Epithelial cell of proximal tubule (primary cell): ENCODE data around the gene OAS2. TPM values are rescaled to one million over a fixed set of nuclear protein-coding genes. Genes with fewer than 3 reads are reported as not detected.

Experiments
- DNase-seq: peaks from one replicate; pipeline ENCODE4 v3.0.0-alpha.2; 2011; ENCODE audit warnings: low read depth
- H3K4me3 ChIP-seq: 2 replicates; pipeline ENCODE4 v1.5.1; 2011; ENCODE audit warnings: low read depth, mild to moderate bottlenecking, low read length
- total RNA-seq: library from RNA; depleted of rRNA; stranded (reverse); fragments of >200 nt; gene quantifications from 2 replicates; pipeline ENCODE4 v1.2.3, GENCODE V29; 2015
- TF ChIP-seq, protein P1 (sequence below): conservative IDR thresholded peaks from 2 replicates; pipeline ENCODE4 v1.5.1; 2012; ENCODE audit warnings: low read depth, mild to moderate bottlenecking, low read length

OAS2 gene
- total RNA-seq, 1 donor from 2014 or later = 2.5 TPM

DNA sequence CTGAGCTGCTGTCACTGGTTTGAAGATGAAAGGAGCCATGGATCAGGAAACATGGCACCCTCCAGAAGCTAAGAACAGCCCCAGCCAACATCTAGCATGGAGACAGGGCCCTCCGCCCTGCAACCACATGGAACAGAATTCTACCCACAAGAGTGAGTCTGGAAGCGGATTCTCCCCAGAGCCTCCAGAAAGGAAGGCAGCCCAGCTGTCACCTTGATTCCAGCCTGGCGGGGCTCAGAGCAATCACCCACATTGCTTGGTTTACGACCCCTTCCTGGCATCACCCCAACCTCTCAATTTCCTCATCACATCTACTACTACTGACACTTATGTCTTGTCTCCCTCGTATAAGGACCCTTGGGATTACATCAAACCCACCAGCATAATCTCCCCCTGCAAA lies 38.5 kb downstream of the OAS2 start:
- no peak for DNase-seq
- H3K4me3 ChIP-seq = no peak overlapping the region
- TF ChIP-seq, protein P1, sequence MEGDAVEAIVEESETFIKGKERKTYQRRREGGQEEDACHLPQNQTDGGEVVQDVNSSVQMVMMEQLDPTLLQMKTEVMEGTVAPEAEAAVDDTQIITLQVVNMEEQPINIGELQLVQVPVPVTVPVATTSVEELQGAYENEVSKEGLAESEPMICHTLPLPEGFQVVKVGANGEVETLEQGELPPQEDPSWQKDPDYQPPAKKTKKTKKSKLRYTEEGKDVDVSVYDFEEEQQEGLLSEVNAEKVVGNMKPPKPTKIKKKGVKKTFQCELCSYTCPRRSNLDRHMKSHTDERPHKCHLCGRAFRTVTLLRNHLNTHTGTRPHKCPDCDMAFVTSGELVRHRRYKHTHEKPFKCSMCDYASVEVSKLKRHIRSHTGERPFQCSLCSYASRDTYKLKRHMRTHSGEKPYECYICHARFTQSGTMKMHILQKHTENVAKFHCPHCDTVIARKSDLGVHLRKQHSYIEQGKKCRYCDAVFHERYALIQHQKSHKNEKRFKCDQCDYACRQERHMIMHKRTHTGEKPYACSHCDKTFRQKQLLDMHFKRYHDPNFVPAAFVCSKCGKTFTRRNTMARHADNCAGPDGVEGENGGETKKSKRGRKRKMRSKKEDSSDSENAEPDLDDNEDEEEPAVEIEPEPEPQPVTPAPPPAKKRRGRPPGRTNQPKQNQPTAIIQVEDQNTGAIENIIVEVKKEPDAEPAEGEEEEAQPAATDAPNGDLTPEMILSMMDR = no peak

DNA sequence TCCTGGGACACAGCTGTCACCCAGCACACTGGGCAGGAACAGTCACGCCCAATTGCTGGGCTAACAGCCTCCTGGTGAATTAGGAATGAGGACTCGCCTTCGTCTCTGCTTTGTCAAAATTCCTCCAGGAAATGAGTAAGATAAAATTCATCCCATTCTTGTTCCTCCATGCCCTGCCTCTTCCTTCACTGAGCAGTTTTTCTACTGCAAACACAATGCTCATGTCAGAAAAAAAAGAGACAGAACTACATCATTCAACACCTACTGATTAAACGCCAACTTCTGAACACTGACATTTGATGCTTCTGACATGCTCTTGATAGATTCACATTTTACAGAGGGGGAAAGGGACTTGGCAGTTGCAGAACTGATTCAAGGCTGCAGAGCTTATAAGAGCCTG lies 40.7 kb downstream of the OAS2 start:
- H3K4me3 ChIP-seq = no peak overlapping the region
- DNase-seq = no peak
- TF ChIP-seq, protein P1 = no peak

DNA sequence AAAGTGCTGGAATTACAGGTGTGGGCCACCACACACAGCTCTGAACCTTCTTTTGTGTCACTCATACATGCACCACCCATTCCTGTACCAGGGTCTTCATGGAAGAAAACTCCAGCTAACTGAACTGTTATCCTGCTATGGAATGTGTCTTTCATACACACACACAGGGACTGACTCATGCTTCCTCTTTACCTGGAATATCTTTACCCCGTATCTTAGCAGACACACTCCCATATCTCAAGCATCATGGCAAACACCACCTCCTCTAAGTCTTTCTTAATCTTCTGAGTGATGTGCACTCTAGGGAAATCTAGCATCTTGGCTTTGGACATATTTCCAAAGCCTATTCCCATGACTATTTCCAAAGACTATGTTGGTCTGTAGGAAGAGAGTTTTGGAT lies 43.2 kb downstream of the OAS2 start:
- TF ChIP-seq, protein P1 = no peak
- DNase-seq = no peak
- H3K4me3 ChIP-seq = no peak overlapping the region

DNA sequence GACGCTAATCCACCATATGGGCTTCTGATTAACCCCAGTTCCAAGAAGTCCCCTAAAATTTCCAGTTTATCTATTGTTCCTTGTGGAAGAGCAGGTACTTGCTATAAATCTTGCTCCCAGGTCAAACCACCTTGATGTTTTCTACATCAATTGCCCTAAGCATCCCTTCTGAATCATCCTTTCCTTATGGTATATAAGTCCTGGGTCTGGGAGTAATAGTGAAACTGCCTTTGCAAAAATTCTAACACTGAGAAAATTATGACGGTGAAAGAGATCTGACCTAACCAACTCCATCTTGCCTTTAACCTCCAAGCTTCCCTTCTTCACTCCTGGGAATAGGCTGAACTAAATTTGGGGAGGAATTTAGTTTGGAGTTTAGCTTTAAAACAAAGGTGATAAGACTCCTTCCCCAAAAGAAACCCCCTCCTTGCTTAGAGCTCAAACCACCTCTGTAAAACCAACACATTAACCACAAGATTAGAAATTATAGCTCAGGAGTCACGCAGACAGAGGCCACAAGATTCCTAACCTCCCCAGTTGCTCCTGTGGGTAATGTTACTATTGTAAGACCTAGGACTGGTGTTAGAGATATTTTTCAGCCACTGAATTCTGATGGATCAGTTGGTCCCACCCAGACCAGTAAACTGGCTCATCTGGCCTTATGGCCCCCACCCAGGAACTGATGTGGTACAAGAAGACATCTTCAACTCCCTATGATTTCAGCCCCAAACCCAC lies 44.4 kb downstream of the OAS2 start:
- TF ChIP-seq, protein P1 = no peak
- no peak for DNase-seq
- no peak overlapping the region for H3K4me3 ChIP-seq

DNA sequence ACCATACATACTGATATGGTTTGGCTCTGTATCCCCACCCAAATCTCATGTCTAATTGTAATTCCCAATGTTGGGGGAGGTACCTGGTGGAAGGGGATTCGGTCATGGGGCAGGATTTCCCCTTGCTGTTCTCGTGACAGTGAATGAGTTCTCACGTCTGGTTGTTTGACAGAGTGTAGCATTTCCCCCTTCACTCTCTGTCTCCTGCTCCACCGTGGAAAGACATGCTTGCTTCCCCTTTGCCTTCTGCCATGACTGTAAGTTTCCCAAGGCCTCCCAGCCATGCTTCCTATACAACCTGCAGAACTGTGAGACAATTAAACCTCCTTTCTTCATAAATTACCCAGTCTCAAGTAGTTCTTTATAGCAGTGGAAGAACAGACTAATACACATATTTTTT lies 49.4 kb downstream of the OAS2 start:
- no peak for DNase-seq
- no peak overlapping the region for H3K4me3 ChIP-seq
- TF ChIP-seq, protein P1 = no peak

DNA sequence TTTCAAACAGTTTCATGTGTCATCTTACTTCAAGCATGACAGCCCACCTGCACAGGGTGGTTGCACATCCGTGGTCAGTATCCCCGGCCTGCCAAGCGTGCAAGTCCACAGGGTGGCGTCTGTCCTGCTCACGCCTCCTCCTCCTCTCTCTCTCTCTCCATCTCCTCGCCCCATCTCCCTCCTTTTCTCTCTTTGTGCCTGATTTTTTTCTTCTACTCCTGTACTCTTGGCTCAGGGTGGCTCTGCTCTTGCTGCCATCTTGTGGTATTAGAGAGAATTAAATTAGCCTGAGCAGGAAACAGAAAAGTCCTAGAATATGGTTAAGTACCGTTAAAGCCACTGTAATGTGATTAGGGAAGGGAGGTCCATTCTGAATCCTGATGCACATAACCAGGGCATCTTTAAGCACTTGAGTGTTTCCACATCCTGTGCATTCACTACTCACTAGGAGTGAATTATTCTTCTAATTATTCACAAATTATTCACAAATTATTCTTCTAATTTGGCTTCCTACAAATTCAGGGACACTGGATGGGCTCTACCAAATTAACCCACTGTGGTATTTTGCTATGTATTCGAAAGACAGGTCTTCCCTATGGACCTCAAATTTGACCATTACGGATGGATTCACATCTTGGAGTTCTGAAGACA lies 52.7 kb downstream of the OAS2 start:
- TF ChIP-seq, protein P1 = peak; percentile 82
- no peak overlapping the region for H3K4me3 ChIP-seq
- DNase-seq = peak; percentile 62

DNA sequence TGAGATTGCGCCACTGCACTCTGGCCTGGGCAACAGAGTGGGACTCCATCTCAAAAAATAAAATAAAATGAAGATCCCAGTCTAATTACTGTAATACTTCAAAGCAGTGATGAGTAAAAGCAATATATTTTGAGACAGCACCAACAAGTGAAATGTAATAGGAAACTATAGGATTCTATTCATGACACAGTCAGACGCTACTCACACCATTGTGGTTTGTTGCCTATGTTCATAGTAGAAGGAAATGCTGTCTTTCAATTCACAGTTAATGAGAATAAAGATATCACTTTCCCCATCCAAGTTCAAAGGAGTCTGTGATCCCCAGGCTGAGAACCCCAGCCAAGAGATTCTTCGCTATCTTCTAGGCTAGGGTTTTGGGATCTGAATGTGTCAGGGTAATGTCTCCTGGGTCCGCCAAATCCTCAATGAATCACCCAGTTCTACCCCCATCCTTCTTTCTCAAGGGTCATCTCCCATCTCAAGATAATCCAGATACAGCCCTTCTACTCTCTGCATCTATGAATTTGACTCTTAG lies 61.7 kb downstream of the OAS2 start:
- no peak for DNase-seq
- no peak overlapping the region for H3K4me3 ChIP-seq
- TF ChIP-seq, protein P1 = no peak
